NCI-H2029 (cell line): ENCODE data around the gene ARHGEF10L.

Experiments used
- DNase-seq: peaks from one replicate; lab custom pipeline; 2025; lab: John Stamatoyannopoulos, UW

Gene ARHGEF10L

DNA sequence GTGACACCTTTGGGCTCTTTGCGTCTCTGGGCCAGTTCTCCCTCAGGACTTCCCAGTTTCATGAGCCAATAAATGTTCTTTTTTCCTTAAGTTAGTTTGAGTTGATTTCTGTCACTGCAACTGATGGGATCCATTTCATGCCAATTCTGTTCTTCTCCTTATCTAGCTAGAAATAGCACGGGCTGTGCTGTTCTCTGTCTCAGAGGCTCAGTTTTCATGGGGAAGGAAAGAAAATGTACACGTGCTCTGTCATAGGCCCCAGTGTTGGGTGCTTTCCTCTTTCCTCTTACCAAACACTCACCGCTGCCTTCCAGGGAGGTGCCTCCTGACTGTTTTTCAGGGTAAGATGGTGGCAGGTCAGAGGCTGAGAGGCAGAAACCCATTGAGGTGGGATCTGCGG, 172.4 kb downstream of the ARHGEF10L start:
- DNase-seq, result no peak

DNA sequence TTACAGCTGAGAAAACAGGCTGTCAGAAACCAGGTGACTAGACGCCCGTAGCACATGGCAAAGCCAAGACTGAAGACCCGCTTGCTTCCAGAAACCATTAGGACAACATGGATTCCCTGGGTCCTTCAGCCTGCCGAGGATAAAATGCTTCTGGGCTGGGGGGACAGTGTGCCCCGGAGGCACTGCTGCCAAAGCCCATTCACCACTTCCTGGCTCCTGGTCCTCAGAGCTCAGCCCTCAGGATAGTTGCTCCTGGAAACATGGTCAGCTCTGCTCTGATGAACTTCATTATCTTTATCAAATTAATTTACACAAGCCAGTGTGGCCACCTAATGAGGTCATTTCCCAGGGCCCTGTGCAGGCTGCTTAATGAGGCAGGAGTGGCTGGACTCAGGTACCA, 174.5 kb downstream of the ARHGEF10L start:
- no peak for DNase-seq

DNA sequence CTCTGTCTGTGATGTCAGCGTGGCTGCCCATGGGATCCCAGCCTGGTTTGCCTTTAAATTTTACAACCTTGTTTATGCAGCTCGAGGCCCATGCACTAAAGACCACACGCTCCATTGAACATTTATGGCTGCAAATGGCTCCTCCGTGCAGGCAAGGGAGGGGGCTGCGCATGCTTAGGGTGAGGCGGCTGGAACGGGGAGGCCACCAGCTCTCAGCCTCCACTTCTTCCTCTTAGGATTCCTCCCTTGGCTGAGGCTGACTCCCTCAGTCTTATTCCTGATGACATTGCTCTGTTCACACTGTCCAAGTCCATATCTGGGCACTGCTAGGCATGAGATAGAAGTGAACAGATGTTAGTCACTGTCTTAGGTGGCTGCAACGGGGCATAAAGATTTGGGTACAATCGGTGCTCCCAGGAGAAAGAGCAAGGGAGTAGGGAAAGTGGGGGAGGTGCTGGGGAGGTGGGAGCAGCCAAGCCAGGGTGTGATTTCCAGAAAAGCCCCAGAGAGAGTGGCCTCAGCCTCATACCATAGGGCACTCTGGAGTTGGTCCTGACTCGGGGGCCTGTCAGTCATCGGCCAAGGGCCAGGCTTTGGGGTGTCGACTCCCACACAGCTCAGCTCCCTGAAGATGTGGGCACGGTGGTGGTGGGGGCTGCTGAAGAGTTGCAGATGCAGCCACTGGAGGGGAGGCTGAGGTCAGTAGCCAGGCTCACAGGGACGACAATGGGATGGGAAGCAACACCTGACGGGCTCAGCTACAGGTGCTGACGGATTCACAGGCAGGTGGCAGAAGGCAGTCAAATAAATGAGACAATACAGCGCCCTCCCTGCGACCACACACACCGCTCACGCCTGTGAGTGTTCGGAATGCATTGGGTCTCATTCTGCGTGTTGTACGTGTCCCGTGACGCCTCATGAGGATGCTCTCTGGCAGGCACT, 178.4 kb downstream of the ARHGEF10L start:
- DNase-seq, result no peak

DNA sequence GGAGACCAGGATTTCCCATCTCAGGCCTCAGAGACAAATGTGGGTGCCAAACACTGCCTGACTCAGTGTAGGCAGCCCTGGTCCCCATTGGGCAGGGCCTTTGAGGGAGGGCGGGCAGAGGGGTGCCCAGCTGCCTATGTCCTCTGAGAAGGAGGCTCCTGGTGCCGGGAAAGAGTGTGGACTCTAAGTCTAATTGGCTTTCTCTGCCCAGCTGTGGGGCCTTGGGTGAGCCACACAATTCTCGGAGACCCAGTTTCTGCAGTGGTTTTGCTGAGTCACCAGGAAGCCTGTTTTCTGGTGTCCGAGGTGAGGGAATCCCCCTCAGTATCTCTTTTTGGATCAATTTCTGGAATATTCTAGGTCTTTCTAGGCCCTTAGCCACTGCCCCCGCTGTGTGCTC, 180.4 kb downstream of the ARHGEF10L start:
- DNase-seq, result no peak

DNA sequence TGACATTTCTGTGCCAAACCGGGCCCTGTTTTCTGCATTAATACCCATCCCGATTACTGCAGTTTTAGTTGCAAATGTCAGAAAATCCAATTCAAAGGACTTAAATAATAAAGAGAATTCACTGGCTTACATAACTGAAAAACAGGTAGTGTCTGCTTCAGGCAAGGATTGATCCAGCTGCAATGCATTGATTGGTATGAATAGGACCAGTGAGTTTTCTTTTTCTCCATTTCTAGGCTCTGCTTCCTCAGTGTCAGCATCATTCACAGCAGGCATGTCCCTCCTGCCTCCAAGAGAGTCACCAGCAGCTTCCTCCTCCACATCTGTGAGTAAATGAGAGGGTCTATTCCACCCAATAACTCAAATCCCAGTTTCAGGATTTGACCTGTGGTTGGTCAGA, 181.9 kb downstream of the ARHGEF10L start:
- DNase-seq, result no peak

DNA sequence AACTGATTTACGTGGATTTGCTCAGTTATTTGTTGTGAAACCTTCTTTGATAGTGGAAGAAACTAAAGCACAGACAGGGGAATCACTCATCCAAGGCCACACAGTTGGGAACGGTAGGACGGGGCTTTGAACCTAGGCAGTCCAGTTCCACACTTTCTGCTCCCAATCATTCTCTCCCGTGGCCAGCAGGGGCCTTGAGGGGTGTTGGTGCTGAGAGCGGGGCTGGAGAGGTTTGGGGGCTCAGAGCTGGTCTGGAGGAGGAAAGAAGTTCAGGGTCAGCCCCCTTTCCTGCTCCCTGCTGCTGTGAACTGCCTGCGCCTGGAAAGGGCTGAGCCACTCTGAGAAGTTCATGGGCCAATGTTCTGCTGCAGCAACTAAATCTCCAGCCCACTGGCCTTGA, 184.2 kb downstream of the ARHGEF10L start:
- DNase-seq, result no peak

DNA sequence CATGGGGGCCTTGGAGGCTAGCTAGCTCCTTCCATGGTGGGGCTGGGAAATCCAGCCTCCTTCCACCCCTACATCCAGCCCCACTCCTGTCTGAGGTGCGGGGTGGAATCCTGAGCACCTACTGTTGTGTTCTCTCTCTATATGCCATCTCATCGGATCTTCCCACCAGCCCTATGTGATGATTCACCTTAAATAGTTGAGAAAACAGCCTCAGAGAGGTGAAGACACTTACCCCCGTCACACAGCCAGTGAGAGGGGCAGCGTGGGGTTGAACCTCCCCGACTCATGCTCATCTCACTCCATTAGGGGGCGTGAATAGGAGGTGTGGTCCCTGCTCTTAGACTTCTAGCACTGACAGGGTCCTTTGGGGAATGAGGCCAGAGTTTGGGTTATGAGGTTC, 184.7 kb downstream of the ARHGEF10L start:
- no peak for DNase-seq

DNA sequence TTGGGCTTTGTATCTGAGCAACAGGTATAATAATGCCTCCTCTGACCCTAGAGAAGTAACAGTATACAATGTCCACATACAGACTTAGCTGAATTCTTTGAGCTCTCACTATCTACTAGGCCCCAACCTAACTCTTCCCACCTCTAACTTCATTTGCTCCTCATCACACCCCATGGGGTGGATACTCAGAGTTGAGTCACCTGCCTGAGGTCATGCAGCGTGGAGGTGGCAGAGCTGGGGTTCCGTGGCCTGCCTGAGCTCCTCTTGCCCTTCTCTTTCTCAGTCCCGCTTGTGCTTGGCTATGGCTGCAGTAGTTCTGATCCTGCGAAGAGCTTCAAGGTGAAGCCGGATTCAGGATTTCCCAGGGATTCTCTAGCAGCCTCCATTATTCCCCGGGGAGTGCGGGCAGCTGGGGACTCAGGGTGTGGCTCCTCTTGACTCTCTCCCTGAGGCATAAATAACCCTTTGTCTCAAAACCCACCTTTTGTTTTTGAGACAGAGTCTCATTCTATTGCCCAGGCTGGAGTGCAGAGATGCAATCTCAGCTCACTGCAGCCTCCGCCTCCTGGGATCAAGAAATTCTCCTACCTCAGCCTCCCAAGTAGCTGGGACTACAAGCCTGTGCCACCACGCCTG, 185.7 kb downstream of the ARHGEF10L start:
- DNase-seq, result no peak

DNA sequence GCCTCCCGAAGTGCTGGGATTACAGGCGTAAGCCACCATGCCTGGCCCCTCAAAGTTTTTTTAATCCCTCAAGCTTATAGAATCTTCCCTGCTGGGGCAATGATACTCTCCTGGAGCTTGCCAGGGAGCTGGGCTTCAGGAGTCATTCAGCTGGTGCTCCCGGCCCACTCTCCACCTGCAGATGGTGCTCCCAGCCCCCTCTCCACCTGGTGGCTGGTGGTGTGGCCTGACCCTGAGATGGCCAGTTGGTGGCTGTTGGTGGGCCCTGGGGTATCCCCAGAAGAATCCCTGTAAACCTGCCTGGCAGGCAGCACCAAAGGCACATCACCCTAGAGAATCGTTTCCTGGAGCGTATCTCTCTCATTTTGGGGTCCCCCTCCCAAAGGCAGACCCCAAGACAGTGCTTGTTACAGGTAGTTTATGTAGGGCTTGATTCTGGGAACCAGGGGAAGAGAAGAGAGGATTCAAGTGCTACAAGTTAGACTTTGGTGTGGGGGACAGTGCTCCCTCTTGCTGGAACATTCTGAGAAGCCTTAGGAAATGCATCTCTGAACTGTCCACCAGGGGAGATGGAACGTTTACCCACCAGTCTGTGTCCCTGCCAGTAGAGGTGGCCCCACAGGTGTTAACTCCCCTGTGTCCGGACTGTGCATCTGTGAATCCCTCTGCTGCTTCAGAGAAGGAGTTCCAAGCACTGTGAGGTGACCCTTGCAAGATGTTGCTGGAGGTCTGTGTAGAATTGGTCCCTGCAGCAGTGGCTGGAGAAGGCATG, 186.5 kb downstream of the ARHGEF10L start:
- DNase-seq, result no peak

DNA sequence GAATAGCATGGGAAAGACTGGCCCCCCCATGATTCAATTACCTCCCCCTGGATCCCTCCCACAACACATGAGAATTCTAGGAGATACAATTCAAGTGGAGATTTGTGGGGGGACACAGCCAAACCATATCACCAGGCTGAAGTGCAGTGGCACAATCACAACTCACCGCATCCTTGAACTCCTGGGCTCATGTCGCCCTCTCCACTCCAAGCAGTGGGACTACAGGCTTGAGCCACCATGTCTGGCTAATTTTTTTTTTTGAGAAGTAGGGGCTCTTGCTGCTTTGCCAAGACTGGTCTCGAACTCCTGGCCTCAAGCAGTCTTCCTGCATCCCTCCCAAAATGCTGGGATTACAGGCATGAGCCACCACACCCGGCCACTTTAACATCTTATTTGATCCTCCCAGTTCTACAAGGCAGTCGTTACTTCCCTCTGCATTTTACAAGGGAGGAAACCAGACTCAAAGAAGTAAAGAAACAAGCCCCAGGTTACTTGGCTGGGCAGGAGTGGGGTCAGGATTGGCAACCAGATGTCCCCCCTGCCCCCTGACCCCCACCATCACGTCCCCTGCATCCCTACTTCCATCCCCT, 188.7 kb downstream of the ARHGEF10L start:
- no peak for DNase-seq

DNA sequence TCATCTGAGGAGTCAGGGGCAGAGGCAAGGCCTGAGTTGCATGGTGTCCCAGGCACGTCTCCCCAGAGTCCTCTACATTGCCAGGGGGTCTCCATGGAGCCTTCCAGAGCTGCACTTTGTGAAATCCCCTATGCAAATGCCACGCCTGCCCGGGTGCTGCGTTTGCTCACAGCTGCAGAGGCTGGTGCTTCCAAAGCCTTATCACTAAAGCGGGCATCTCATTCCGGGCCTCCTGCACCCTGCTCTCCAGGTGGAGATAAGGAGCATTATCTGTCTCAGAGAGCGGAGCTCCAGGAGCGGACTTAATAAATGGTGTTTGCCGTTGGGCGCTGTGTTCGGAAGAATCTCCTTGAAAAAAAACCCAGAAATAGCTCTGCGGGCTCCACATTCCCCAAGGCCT, 189.8 kb downstream of the ARHGEF10L start:
- no peak for DNase-seq

DNA sequence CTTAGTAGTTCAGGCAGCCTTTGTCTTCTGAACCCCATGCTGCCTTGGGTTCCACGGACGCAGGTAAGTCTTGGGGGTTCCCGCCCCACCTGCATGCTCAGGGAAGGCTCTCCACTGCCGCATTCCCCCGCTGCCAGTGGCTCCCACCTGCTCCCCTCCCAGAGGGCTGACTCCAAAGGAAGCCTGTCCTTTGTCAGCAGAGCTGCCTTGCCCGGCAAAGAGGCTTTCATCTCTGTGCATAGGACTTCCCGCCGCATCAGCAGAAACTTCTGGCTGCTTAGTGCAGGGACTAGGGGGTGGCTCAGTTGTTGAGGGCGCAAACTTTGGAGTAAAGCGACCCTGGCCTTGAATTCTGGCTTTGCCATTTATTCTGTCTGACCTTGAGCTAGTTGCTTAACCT, 190.4 kb downstream of the ARHGEF10L start:
- no peak for DNase-seq

DNA sequence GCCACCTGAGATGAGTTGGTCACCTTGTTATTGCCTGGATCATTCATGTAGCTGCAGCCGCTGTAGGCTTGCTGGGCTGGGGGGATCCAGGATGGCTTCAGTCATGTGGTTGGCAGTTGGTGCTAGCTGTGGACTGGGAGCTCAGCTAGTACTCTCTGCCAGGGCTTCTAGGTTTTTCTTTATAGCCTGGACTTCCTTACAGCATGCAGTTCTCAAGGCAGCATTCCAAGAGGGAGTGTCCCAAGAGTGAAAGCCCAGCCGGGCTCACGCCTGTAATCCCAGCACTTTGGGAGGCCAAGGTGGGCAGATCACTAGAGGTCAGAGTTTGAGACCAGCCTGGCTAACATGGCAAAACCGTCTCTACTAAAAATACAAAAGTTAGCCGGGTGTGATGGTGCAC, 192.0 kb downstream of the ARHGEF10L start:
- no peak for DNase-seq

DNA sequence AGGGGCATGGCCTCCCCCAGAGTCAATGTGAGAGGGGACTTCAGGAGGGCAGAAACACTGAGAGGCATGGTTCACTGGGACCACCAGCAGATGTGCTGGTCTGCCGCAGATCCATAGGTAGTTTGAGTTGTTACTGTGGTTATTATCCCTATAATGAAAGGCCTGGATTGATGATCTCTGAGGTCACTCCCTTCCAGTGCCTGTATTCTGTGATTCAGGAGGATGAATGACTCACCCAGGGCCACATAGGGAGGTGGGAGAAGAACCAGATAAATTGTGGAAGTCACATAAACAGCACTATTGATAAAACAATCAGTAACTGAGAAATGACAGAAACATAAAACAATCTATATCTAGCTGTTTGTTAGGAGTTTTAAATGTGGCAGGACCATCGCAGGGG, 193.0 kb downstream of the ARHGEF10L start:
- no peak for DNase-seq

DNA sequence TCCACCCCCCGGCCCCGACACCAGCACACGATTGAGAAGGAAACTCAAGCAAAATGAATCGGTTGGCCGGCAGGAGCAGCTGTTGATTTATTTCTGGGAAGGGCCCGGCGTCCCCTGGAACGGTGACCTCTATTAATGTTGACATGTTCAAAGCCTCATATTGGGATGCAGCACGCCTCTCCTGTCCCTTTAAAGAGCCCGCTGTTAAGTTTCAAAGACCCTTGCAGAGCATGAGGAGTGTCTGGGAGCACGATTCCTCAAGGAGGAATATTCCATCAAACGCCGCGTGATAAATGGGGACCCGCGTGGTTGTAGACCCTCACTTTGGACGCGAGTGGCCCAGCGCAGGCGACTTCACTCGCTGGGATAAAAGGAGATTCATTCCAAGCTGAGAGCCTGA, 194.2 kb downstream of the ARHGEF10L start:
- DNase-seq, result no peak

DNA sequence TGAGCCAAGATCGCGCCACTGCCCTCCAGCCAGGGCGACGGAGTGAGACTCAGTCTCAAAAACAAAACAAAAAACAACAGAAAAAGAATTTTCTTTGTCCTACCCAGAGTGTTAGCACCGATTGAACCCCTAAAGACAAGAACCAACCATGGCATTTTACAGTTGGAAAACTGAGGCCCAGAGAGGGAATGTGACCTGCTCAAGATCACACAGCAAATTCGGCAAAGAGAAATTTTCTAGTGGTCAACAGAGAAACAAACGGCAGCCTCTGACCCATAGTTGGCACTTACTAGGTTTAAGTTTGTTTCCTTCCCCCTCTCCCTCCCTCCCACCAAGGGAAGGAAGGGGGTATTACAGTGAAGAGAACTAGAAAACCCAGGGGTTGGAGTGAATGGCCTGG, 195.1 kb downstream of the ARHGEF10L start:
- no peak for DNase-seq

DNA sequence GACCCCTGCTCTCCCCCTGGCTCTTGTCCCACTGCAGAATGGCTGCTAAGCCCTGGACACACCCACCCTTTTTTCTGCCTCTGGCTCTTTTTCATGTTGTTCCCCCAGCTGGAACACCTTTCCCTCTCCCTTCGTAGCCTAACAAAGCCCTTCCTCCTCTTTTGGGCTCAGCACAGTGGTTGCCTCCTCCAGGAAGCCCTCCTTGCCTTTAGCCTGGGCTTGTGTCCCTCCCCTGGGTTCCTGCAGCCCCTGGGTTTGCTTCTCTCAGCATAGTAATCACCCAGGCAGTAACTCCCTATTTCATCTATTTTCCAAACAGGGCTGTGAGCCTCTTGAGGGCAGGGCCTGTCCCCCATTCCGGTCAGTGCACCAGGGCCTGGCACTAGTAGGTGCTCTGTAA, 195.8 kb downstream of the ARHGEF10L start:
- no peak for DNase-seq

DNA sequence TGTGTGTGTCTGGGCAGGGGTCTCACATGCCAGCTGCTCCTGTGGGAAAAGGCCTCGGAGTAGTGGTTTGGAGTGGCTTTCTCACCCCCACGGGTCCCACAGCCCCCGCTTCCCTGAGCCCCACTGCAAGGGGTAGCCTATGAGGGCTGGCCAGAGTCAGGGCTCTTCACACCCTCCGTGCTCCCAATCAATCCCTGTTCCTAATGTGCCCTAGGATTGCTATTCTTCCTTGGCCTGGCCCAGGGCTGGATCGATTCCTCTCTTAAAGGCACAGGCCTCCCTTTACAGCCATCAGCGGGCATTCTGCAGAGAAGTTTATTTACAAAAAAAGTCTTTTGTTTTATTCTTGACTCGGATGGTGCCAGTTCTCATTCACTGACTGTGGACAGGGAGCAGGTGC, 196.3 kb downstream of the ARHGEF10L start:
- DNase-seq, result no peak

DNA sequence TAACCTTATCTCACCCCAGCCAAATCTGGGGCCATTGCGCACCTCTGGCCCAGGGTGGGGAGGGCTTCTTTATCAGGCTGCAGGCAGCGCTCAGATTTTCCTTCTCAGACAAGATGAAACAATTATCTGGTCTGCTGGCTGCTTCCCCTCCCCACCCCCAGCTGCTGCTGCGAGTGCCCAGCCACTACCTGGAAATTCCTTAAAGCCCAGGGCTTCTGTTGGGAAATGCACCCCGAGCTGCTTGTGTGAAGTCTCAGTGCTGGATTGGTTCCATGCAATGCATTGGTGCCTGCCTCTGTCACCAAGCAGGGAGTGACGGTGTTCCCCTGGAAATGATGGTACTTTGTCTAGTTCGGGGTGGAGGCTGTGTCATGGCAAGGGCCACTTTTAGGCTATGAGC, 197.1 kb downstream of the ARHGEF10L start:
- DNase-seq, result no peak

DNA sequence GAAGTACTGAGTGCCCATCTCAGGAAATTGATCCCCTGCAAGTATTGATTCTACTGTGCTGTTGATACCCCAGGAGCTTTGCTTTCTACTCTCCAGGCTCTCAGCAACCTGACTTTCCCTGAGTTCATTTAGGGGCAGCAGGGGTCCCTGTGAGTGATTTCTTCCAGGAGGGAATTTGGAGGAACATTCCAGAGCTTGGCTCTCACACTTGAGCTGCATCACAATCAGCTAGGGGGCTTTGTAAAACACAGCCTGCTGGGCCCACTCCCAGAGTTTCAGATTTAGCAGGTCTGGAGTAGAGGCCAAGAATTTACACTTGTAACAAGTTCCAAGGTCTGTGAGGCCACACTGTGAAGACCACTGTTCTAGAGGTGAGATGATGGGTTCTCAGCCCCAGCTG, 199.6 kb downstream of the ARHGEF10L start:
- no peak for DNase-seq

DNA sequence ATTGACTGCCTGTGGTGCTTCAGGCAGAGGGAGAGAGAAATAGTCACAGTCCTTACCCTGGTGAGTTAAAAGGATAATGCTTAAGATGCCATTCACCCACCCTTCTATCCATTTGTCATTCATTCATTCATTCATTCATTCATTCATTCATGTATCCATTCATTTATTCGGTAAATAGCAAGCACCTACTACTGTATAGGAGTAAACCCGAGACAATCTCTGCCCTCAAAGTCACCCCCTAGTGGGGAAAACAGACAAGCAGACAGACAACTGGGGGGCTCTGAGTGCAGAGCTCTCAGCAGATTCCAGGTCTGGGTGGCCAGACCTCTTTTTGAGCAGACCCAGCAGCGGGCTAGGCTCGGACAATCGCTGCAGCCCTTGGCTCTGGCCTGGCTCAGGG, 201.6 kb downstream of the ARHGEF10L start:
- no peak for DNase-seq

DNA sequence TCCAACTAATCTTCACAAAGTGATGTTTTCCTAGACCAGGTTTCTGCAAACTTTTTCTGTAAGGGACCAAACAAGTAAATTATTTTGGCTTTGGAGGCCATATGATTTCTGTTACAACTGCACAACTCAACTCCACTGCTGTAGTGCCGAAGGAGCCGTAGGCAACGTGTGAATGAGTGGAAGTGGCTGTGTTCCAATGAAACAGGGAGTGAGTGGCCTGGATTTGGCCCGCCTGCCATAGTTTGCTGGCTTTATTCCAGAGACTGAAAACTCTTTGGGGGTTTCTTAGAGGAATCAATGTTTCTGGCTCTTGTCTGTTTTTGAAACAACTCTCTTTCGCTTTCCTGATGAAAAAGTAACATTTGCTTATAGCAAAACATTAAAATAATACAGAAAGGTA, 203.1 kb downstream of the ARHGEF10L start:
- DNase-seq, result no peak
